Measurements from ENCODE around the gene MIPEP. TPM values are rescaled to one million over a fixed set of nuclear protein-coding genes. Genes with fewer than 3 reads are reported as not detected.

MIPEP gene
- total RNA-seq, 2 experiments from 2014 or later, result 8.6 to 8.8 TPM

- H3K4me1 Mint-ChIP-seq, result no peaks in the 10 kb centered on the region
- no peaks in the 10 kb centered on the region for H3K36me3 Mint-ChIP-seq (ENCODE audit: low read depth)
- H3K4me3 Mint-ChIP-seq, result no peak overlapping the region
- CTCF ChIA-PET, result interaction anchor here (1.1 kb wide), 1 partner anchor 147 kb away, joined by 6 read pairs; no protein-coding TSS in a partner anchor
- no peak overlapping the region for H3K27ac Mint-ChIP-seq
- no peak for DNase-seq
- no peaks in the 10 kb centered on the region for H3K9me3 Mint-ChIP-seq
- POLR2A ChIA-PET, result no interaction called here
- H3K27me3 Mint-ChIP-seq, result peaks cover 6% of the 10 kb centered on the region
These were observed 177.8 kb downstream of the MIPEP start for GRCh38 chr13:23711355-23711754.

- no peak overlapping the region for H3K4me3 Mint-ChIP-seq
These were observed 178.8 kb downstream of the MIPEP start for GRCh38 chr13:23710366-23710765.

GRCh38 chr13:23709536-23709935 is 179.7 kb downstream of the MIPEP start:
- no peak for DNase-seq
- Mint-ChIP-seq H3K36me3 (ENCODE audit: low read depth) (no peaks in the 10 kb centered on the region), H3K9me3 (no peaks in the 10 kb centered on the region), H3K27ac (no peak overlapping the region), H3K4me3 (no peak overlapping the region), H3K27me3 (peaks cover 4% of the 10 kb centered on the region), H3K4me1 (no peaks in the 10 kb centered on the region)
- ChIA-PET CTCF (interaction anchor here (1.6 kb wide), 1 partner anchor 11 kb away, joined by 5 read pairs; no protein-coding TSS in a partner anchor), POLR2A (no interaction called here)

More at GRCh38 chr13:23710366-23710765, 178.8 kb downstream of the MIPEP start:
- no peak for DNase-seq
- Mint-ChIP-seq H3K4me1 (no peaks in the 10 kb centered on the region), H3K27ac (no peak overlapping the region), H3K27me3 (peaks cover 6% of the 10 kb centered on the region), H3K36me3 (ENCODE audit: low read depth) (no peaks in the 10 kb centered on the region), H3K9me3 (no peaks in the 10 kb centered on the region)
- ChIA-PET POLR2A (no interaction called here), CTCF (interaction anchor here (0.7 kb wide), 1 partner anchor 190 kb away, joined by 3 read pairs; no protein-coding TSS in a partner anchor)

- H3K9me3 Mint-ChIP-seq, result no peaks in the 10 kb centered on the region
- H3K27ac Mint-ChIP-seq, result no peak overlapping the region
- H3K4me3 Mint-ChIP-seq, result no peak overlapping the region
- H3K4me1 Mint-ChIP-seq, result no peaks in the 10 kb centered on the region
- no peak for DNase-seq
- ChIA-PET CTCF (interaction anchor here (0.6 to 1.7 kb wide), 6 partner anchors 11 to 306 kb away, joined by 3 to 6 read pairs (median 4); no protein-coding TSS in a partner anchor), POLR2A (no interaction called here)
- H3K36me3 Mint-ChIP-seq (ENCODE audit: low read depth), result no peaks in the 10 kb centered on the region
- no peaks in the 10 kb centered on the region for H3K27me3 Mint-ChIP-seq
These were observed 181.5 kb downstream of the MIPEP start for GRCh38 chr13:23707674-23708073.

- DNase-seq, result no peak
- Mint-ChIP-seq H3K36me3 (ENCODE audit: low read depth) (no peaks in the 10 kb centered on the region), H3K9me3 (no peaks in the 10 kb centered on the region), H3K4me3 (no peak overlapping the region), H3K4me1 (no peaks in the 10 kb centered on the region), H3K27me3 (no peaks in the 10 kb centered on the region), H3K27ac (no peak overlapping the region)
- POLR2A ChIA-PET, result no interaction called here
- CTCF ChIA-PET, result no interaction called here
These were observed 183.6 kb downstream of the MIPEP start for GRCh38 chr13:23705583-23705982.

GRCh38 chr13:23703246-23703860 is 185.8 kb downstream of the MIPEP start:
- ChIA-PET POLR2A (no interaction called here), CTCF (no interaction called here)
- no peaks in the 10 kb centered on the region for H3K27me3 Mint-ChIP-seq
- no peaks in the 10 kb centered on the region for H3K4me1 Mint-ChIP-seq
- H3K36me3 Mint-ChIP-seq (ENCODE audit: low read depth), result no peaks in the 10 kb centered on the region
- no peak overlapping the region for H3K4me3 Mint-ChIP-seq
- no peak overlapping the region for H3K27ac Mint-ChIP-seq
- no peaks in the 10 kb centered on the region for H3K9me3 Mint-ChIP-seq
- no peak for DNase-seq

- POLR2A ChIA-PET, result no interaction called here
- no peak overlapping the region for H3K4me3 Mint-ChIP-seq
- H3K36me3 Mint-ChIP-seq (ENCODE audit: low read depth), result no peaks in the 10 kb centered on the region
- H3K27ac Mint-ChIP-seq, result no peak overlapping the region
- CTCF ChIA-PET, result no interaction called here
- DNase-seq, result no peak
- H3K4me1 Mint-ChIP-seq, result peaks cover 3% of the 10 kb centered on the region
- H3K9me3 Mint-ChIP-seq, result no peaks in the 10 kb centered on the region
- no peaks in the 10 kb centered on the region for H3K27me3 Mint-ChIP-seq
These were observed 187.6 kb downstream of the MIPEP start for GRCh38 chr13:23701636-23702035.

- CTCF ChIA-PET, result no interaction called here
- H3K9me3 Mint-ChIP-seq, result no peaks in the 10 kb centered on the region
- no peak for DNase-seq
These were observed 188.0 kb downstream of the MIPEP start for GRCh38 chr13:23701186-23701585.

GRCh38 chr13:23699271-23699670 is 189.9 kb downstream of the MIPEP start:
- no peaks in the 10 kb centered on the region for H3K27me3 Mint-ChIP-seq
- no peaks in the 10 kb centered on the region for H3K36me3 Mint-ChIP-seq (ENCODE audit: low read depth)
- H3K27ac Mint-ChIP-seq, result no peak overlapping the region
- no peaks in the 10 kb centered on the region for H3K9me3 Mint-ChIP-seq
- DNase-seq, result no peak
- peaks cover 18% of the 10 kb centered on the region for H3K4me1 Mint-ChIP-seq
- no peak overlapping the region for H3K4me3 Mint-ChIP-seq
- ChIA-PET CTCF (interaction anchor here (2.0 kb wide), 1 partner anchor 9 kb away, joined by 5 read pairs; no protein-coding TSS in a partner anchor), POLR2A (no interaction called here)

More at GRCh38 chr13:23701186-23701585, 188.0 kb downstream of the MIPEP start:
- Mint-ChIP-seq H3K27me3 (no peaks in the 10 kb centered on the region), H3K4me3 (no peak overlapping the region), H3K27ac (no peak overlapping the region), H3K36me3 (ENCODE audit: low read depth) (no peaks in the 10 kb centered on the region), H3K4me1 (peaks cover 7% of the 10 kb centered on the region)
- POLR2A ChIA-PET, result no interaction called here

GRCh38 chr13:23697772-23698313 is 191.4 kb downstream of the MIPEP start:
- Mint-ChIP-seq H3K9me3 (no peaks in the 10 kb centered on the region), H3K4me1 (peaks cover 18% of the 10 kb centered on the region), H3K4me3 (no peak overlapping the region), H3K36me3 (ENCODE audit: low read depth) (no peaks in the 10 kb centered on the region), H3K27ac (no peak overlapping the region), H3K27me3 (no peaks in the 10 kb centered on the region)
- POLR2A ChIA-PET, result no interaction called here
- DNase-seq, result no peak
- CTCF ChIA-PET, result interaction anchor here (2.0 kb wide), 1 partner anchor 11 kb away, joined by 5 read pairs; no protein-coding TSS in a partner anchor

- Mint-ChIP-seq H3K9me3 (no peaks in the 10 kb centered on the region), H3K36me3 (ENCODE audit: low read depth) (no peaks in the 10 kb centered on the region), H3K27ac (peak overlapping the region; percentile 90), H3K4me3 (no peak overlapping the region), H3K4me1 (peaks cover 18% of the 10 kb centered on the region), H3K27me3 (no peaks in the 10 kb centered on the region)
- ChIA-PET CTCF (no interaction called here), POLR2A (interaction anchor here (1.6 kb wide), 1 partner anchor 12 kb away, joined by 3 read pairs; no protein-coding TSS in a partner anchor)
- no peak for DNase-seq
These were observed 192.6 kb downstream of the MIPEP start for GRCh38 chr13:23696610-23697009.

- H3K9me3 Mint-ChIP-seq, result no peaks in the 10 kb centered on the region
- no peaks in the 10 kb centered on the region for H3K36me3 Mint-ChIP-seq (ENCODE audit: low read depth)
- CTCF ChIA-PET, result no interaction called here
- peak overlapping the region; percentile 68 for H3K4me3 Mint-ChIP-seq
- no peaks in the 10 kb centered on the region for H3K27me3 Mint-ChIP-seq
- POLR2A ChIA-PET, result interaction anchor here (1.6 kb wide), 1 partner anchor 11 kb away, joined by 3 read pairs; no protein-coding TSS in a partner anchor
- H3K4me1 Mint-ChIP-seq, result peaks cover 18% of the 10 kb centered on the region
- peak overlapping the region; percentile 90 for H3K27ac Mint-ChIP-seq
- DNase-seq, result peak; percentile 74
These were observed 193.3 kb downstream of the MIPEP start for GRCh38 chr13:23695711-23696464.

- no peak overlapping the region for H3K4me3 Mint-ChIP-seq
- POLR2A ChIA-PET, result no interaction called here
These were observed 194.0 kb downstream of the MIPEP start for GRCh38 chr13:23695196-23695595.

More at GRCh38 chr13:23695196-23695595, 194.0 kb downstream of the MIPEP start:
- Mint-ChIP-seq H3K9me3 (no peaks in the 10 kb centered on the region), H3K4me1 (peaks cover 18% of the 10 kb centered on the region), H3K27ac (no peak overlapping the region), H3K36me3 (ENCODE audit: low read depth) (no peaks in the 10 kb centered on the region), H3K27me3 (no peaks in the 10 kb centered on the region)
- CTCF ChIA-PET, result no interaction called here
- DNase-seq, result no peak
